Activated T-cell treated with anti-CD3 and anti-CD28 coated beads, Interleukin-2, amount 50 U/mL, for 72 hours (primary cell): Measurements from ENCODE around the gene ACSS1. TPM values are rescaled to one million over a fixed set of nuclear protein-coding genes. Genes with fewer than 3 reads are reported as not detected.

Experiments used
- ATAC-seq, 2 donors: fragments of 150-1000 bp; cut with Tn5 transposase; replicated peaks in 1 of 2; 2 replicates each; pipeline ENCODE4 v1.10.0; 2021; ENCODE audit warnings: moderate library complexity in 2 of 2, mild to moderate bottlenecking in 1 of 2
- DNase-seq, 2 donors: peaks; one replicate each; pipeline ENCODE4 v3.0.0; 2021 to 2022; ENCODE audit warnings: mixed read lengths in 1 of 2
- H3K27ac Mint-ChIP-seq: one replicate; pipeline ENCODE4 v1.8.0; 2022; ENCODE audit warnings: mild to moderate bottlenecking, moderate library complexity, mixed read lengths
- H3K27me3 Mint-ChIP-seq: one replicate; pipeline ENCODE4 v1.8.0; 2022; ENCODE audit warnings: low read depth, mixed read lengths
- H3K36me3 Mint-ChIP-seq, 2 donors: one replicate each; pipeline ENCODE4 v1.8.0; 2022; ENCODE audit warnings: mixed read lengths in 2 of 2, mild to moderate bottlenecking in 1 of 2; ENCODE audit not compliant: insufficient read depth in 2 of 2
- H3K4me1 Mint-ChIP-seq: one replicate; pipeline ENCODE4 v1.8.0; 2022; ENCODE audit warnings: low read depth, mixed read lengths
- H3K4me3 Mint-ChIP-seq, 2 donors: one replicate each; pipeline ENCODE4 v1.8.0; 2022; ENCODE audit warnings: mild to moderate bottlenecking in 2 of 2, mixed read lengths in 2 of 2, moderate library complexity in 2 of 2
- H3K9me3 Mint-ChIP-seq, 2 donors: one replicate each; pipeline ENCODE4 v1.8.0; 2022; ENCODE audit warnings: mixed read lengths in 2 of 2
- total RNA-seq, 2 donors: library from RNA; stranded (reverse); gene quantifications; one replicate each; pipeline ENCODE4 v1.2.3, GENCODE V29; 2022

Gene ACSS1
- total RNA-seq, 2 donors from 2014 or later, result 18.2 to 23.8 TPM

DNA sequence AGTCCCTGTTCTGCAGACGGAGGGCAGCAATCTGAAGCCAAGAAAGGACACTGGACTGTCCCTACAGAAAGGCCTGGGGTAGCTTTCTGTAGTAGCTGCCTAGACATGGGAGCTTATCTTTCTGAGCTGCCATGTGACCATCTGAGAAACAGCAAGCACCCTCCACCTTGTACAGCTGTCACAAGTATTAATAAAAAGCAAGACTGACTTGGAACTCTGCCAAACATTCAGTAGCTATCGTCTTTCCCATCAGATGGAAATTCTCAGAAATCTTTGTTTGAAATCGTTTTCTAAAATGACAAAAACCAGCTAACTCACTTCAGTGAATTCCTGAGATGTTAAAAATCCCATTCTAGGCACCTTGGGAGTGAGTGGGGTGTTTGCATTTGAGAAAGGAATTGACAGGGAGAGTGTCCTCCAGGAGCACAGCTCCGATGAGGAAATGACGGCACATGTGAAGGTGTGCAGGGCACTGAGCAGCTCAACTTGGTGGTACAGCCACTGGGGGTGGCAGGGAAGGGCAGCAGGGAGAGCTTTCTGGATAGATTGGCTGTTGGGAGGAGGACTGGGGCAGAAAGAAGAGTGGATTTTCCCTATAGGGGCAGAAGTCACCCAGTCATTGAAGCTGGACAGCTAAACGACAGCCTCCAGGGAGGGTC lies 24.5 kb downstream of the ACSS1 start:
- H3K27me3 Mint-ChIP-seq, result no peaks in the 10 kb centered on the region
- peaks cover 0 to 3% of the 10 kb centered on the region in 2 donors for H3K36me3 Mint-ChIP-seq
- H3K4me1 Mint-ChIP-seq, result peaks cover 36% of the 10 kb centered on the region

DNA sequence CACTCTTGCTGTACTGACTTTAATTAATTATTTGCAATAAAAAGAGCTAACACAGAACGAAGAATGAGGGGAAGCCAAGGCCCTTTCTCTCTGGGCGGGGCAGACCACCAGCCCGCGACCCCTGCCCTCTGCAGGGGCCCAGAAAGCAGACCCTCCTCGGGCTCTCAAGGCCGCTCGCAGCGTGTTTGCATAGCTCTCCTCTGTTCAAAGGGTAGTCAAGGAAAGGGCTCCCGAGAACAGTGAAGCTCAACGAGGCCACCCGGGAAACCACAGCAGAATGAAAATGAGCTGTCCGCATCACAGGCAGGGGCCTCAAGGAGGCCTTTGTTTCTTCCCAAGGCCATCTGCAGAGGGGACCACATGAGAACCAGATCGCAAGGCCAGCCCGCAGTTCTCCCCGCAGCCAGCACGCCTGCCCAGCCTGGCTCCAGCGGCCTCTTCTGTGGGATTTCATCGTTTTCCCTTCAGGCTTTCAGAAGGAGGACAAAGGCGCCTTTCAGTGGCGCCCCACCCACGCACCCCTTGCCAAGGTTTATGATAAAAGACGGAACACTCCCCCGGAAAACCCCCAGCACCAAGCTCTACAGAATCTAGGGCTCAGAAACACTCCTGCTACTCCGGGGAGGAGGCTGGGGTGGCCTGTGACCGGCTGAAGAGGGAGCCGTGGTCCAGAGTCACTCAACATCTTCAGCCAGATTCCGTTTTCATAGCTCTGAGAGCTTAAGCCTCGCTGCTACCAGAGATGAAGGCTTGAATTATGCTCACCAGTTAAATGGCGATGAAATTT lies 25.3 kb downstream of the ACSS1 start:
- H3K36me3 Mint-ChIP-seq, result peaks cover 0 to 3% of the 10 kb centered on the region in 2 donors
- H3K27ac Mint-ChIP-seq, result no peak overlapping the region
- H3K9me3 Mint-ChIP-seq, result no peaks in the 10 kb centered on the region
- no peaks in the 10 kb centered on the region for H3K27me3 Mint-ChIP-seq
- DNase-seq (no peak), ATAC-seq (no peak)
- no peak overlapping the region for H3K4me3 Mint-ChIP-seq
- H3K4me1 Mint-ChIP-seq, result peaks cover 30% of the 10 kb centered on the region

More for the DNA sequence above, 24.5 kb downstream of the ACSS1 start:
- Mint-ChIP-seq H3K4me3 (no peak overlapping the region), H3K27ac (no peak overlapping the region), H3K9me3 (no peaks in the 10 kb centered on the region)
- DNase-seq (no peak), ATAC-seq (no peak)

GRCh38 chr20:25032065-25032477 lies 25.9 kb downstream of the ACSS1 start:
- no peaks in the 10 kb centered on the region for H3K9me3 Mint-ChIP-seq
- peaks cover 24% of the 10 kb centered on the region for H3K4me1 Mint-ChIP-seq
- H3K4me3 Mint-ChIP-seq, result no peak overlapping the region
- no peaks in the 10 kb centered on the region for H3K27me3 Mint-ChIP-seq
- H3K36me3 Mint-ChIP-seq, result peaks cover 0 to 3% of the 10 kb centered on the region in 2 donors
- no peak overlapping the region for H3K27ac Mint-ChIP-seq
- no peak for ATAC-seq
- DNase-seq, result no peak

DNA sequence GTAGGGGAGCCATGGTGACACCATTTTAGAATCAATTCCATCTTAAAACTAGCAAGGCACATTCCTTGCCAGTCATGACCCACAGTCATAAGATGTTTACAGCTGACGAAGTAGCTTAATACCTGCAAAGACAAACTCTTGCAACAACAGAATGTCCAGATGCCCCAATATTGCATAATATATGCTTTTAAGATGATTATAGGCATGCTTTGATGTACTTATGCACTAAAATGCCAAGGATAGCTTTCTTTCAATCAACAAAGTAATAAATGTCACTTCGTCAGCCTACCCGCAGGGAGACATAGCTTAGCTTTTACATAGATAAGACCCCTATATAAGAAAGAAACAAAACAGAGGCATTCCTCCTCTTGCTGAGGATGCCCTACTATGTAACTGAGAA lies 26.7 kb downstream of the ACSS1 start:
- no peak for DNase-seq
- peaks cover 15% of the 10 kb centered on the region for H3K4me1 Mint-ChIP-seq
- ATAC-seq, result no peak
- no peak overlapping the region for H3K4me3 Mint-ChIP-seq
- H3K36me3 Mint-ChIP-seq, result peaks cover 0 to 3% of the 10 kb centered on the region in 2 donors
- no peak overlapping the region for H3K27ac Mint-ChIP-seq
- no peaks in the 10 kb centered on the region for H3K27me3 Mint-ChIP-seq
- no peaks in the 10 kb centered on the region for H3K9me3 Mint-ChIP-seq

- Mint-ChIP-seq H3K36me3 (peaks cover 0 to 3% of the 10 kb centered on the region in 2 donors), H3K4me3 (no peak overlapping the region), H3K9me3 (no peaks in the 10 kb centered on the region), H3K4me1 (peaks cover 10% of the 10 kb centered on the region), H3K27me3 (no peaks in the 10 kb centered on the region), H3K27ac (no peak overlapping the region)
- DNase-seq (no peak), ATAC-seq (no peak)
Observed at GRCh38 chr20:25030649-25031207, 27.2 kb downstream of the ACSS1 start.

DNA sequence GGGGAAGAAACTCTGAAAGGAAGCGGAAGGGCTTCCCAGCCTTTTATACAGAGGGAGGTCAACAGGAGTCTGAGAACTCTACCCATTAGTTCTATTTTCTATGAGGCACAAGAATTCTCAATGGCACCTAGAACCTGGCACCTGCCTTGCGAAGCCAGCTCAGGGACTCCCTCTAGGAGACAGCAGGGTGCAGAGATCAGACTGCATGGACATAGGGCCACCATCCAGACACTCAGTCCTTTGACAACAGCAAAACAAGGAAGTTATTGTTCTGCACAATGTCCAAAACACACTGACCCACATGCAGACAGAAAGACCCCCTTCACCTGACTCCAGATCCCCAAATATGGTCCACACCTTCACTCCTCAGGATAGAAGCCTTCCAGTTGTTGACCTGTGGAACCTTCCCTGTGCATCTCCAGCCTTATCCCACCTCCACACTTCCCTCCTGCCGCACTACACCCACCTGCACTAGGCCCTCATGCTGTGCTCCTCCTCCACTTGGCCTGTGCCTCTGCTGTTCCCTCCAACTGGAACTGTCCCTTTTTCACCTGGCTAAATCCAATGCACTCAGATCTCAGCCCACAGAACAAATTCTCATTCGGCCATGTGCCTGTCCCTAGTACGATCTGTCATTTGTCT lies 27.8 kb downstream of the ACSS1 start:
- DNase-seq (no peak), ATAC-seq (no peak)
- Mint-ChIP-seq H3K27me3 (no peaks in the 10 kb centered on the region), H3K4me1 (peaks cover 5% of the 10 kb centered on the region), H3K9me3 (no peaks in the 10 kb centered on the region), H3K4me3 (no peak overlapping the region), H3K27ac (peak overlapping the region; percentile 2), H3K36me3 (peaks cover 0 to 3% of the 10 kb centered on the region in 2 donors)

DNA sequence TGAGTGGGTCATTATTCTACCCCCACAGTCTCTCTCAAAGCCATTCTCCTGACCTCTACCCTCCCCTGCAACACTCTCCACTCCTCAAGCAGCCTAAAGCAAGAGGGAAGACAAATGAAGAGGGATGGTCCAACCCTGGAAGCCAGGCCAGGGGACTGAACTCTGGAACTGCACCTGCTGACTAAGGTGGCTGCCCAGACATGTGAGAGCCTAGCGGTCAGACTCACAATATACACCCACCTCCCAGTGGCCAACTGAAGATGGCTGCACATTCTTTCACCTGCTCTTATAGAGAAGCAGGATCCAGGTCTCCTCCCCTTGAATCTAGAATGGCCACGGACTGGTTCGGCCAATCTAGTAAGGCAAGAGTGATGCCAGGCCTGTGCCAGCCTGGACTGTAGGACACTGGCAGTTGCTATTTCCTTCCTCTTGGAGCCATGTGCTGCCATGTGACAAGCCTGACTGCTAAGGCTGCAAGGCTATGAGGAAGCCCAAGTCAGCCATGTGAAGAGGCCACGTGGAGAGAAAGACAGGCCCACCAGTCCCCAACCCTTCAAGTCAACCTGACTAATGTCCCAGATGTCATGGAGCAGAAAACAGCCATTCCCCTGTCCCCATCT lies 31.8 kb downstream of the ACSS1 start:
- DNase-seq (no peak), ATAC-seq (no peak)
- Mint-ChIP-seq H3K9me3 (no peaks in the 10 kb centered on the region), H3K27ac (no peak overlapping the region), H3K4me3 (no peak overlapping the region), H3K4me1 (peaks cover 5% of the 10 kb centered on the region), H3K36me3 (peaks cover 0 to 3% of the 10 kb centered on the region in 2 donors), H3K27me3 (no peaks in the 10 kb centered on the region)

DNA sequence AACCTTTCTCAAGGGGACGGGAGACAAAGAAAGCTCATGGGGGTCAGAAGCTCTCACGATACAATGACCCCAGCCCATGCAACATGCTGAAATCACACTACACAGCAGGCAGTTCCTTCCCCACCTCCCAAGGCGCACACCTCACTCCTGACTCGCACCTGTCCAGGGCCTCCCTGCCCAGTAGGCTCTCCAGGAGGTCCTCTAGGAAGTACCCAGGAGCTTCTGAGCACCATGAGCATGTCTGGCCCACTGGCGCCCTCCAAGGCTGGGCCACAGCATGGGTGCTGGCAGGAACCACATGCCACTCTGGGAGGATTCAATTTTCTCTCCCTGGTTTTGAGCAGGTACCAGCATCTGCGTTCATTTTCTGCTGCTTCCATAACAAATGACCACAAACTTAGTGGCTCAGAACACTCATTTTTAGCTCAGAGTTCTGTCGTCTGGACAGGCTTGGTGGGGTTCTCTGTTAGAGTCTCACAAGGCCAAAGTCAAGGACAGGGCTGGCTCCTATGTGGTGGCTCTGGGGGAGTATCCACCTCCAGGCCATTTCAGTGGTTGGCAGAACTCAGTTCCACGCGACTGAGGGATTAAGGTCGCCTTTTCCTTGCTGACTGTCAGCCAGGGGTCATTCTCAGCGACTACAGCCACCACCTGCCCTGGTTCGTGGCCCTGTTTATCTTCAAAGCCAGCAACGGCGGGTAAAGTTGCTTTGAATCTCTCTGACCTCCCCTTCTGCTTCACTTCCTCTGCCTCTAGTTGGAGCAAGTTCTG lies 32.7 kb downstream of the ACSS1 start:
- Mint-ChIP-seq H3K4me3 (no peak overlapping the region), H3K27me3 (no peaks in the 10 kb centered on the region), H3K36me3 (peaks cover 0 to 3% of the 10 kb centered on the region in 2 donors), H3K27ac (no peak overlapping the region), H3K9me3 (no peaks in the 10 kb centered on the region), H3K4me1 (peaks cover 5% of the 10 kb centered on the region)
- ATAC-seq (no peak), DNase-seq (no peak)

GRCh38 chr20:25024171-25024570 lies 33.8 kb downstream of the ACSS1 start:
- no peak overlapping the region for H3K27ac Mint-ChIP-seq
- no peaks in the 10 kb centered on the region for H3K27me3 Mint-ChIP-seq
- H3K36me3 Mint-ChIP-seq, result peaks cover 0 to 3% of the 10 kb centered on the region in 2 donors
- no peak overlapping the region for H3K4me3 Mint-ChIP-seq
- peaks cover 5% of the 10 kb centered on the region for H3K4me1 Mint-ChIP-seq
- DNase-seq (no peak), ATAC-seq (no peak)
- H3K9me3 Mint-ChIP-seq, result no peaks in the 10 kb centered on the region

DNA sequence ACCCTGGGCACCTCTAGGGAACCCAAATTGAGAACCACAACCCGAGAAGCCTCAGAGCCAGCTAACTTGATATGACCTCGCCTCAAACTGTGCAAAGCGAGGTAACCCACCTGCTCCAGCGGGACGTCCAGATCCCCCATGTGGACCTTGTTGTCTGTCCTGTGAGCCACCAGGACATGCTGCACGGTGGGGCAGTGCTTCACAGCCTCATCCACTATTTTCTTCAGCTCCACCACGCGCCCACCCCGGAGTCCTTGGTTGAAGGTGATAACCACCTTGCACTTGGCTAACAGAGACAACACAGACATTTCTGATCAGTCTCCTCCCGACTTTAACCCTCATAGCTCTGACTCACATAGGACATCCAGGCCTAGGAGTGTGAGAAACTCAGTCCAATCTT lies 34.6 kb downstream of the ACSS1 start:
- H3K9me3 Mint-ChIP-seq, result no peaks in the 10 kb centered on the region
- no peak for DNase-seq
- H3K27ac Mint-ChIP-seq, result no peak overlapping the region
- no peaks in the 10 kb centered on the region for H3K36me3 Mint-ChIP-seq
- H3K4me3 Mint-ChIP-seq, result no peak overlapping the region
- ATAC-seq, result no peak
- H3K4me1 Mint-ChIP-seq, result peaks cover 5% of the 10 kb centered on the region
- H3K27me3 Mint-ChIP-seq, result no peaks in the 10 kb centered on the region

- Mint-ChIP-seq H3K4me1 (peaks cover 5% of the 10 kb centered on the region), H3K36me3 (no peaks in the 10 kb centered on the region), H3K27me3 (no peaks in the 10 kb centered on the region), H3K4me3 (no peak overlapping the region), H3K27ac (no peak overlapping the region), H3K9me3 (no peaks in the 10 kb centered on the region)
- no peak for ATAC-seq
- DNase-seq, result no peak
Observed at GRCh38 chr20:25022680-25023079, 35.3 kb downstream of the ACSS1 start.

- Mint-ChIP-seq H3K27me3 (no peaks in the 10 kb centered on the region), H3K4me1 (peaks cover 5% of the 10 kb centered on the region), H3K4me3 (no peak overlapping the region), H3K9me3 (no peaks in the 10 kb centered on the region), H3K36me3 (no peaks in the 10 kb centered on the region), H3K27ac (no peak overlapping the region)
- DNase-seq (no peak), ATAC-seq (no peak)
Observed at GRCh38 chr20:25021336-25021735, 36.6 kb downstream of the ACSS1 start.
